GM10266 (cell line): ENCODE results near the gene MYO9B.

Source experiments
- DNase-seq: peaks from one replicate; pipeline ENCODE4 v3.0.0; 2012; ENCODE audit errors: extremely low spot score
- TF ChIP-seq, protein P1 (sequence below): IDR thresholded peaks from 2 replicates; pipeline ENCODE4 v1.5.1; 2012; ENCODE audit warnings: mild to moderate bottlenecking, low read depth; ENCODE audit not compliant: control insufficient read depth, insufficient read depth; ENCODE audit errors: missing control alignments

Gene MYO9B

DNA sequence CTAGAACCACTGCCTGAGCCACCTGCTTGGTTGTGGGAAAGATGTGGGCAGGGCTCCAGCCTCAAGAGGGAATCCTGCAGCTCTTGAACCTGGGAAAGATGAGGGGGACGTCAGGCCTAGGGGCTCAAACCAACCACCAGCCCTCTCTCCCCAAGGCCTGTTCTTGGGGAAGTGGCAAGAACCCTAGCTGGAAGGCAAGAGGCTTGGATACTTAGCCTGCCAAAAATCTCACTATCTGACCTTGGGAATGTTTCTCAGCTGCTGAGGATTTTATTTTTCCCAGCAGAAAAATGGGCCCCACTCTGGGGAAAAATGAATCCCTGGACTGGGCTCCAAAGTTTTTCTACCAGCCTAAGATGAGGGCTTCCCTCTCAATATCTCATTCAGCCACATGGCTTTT lies 184.4 kb downstream of the MYO9B start:
- DNase-seq, result no peak
- TF ChIP-seq, protein P1, sequence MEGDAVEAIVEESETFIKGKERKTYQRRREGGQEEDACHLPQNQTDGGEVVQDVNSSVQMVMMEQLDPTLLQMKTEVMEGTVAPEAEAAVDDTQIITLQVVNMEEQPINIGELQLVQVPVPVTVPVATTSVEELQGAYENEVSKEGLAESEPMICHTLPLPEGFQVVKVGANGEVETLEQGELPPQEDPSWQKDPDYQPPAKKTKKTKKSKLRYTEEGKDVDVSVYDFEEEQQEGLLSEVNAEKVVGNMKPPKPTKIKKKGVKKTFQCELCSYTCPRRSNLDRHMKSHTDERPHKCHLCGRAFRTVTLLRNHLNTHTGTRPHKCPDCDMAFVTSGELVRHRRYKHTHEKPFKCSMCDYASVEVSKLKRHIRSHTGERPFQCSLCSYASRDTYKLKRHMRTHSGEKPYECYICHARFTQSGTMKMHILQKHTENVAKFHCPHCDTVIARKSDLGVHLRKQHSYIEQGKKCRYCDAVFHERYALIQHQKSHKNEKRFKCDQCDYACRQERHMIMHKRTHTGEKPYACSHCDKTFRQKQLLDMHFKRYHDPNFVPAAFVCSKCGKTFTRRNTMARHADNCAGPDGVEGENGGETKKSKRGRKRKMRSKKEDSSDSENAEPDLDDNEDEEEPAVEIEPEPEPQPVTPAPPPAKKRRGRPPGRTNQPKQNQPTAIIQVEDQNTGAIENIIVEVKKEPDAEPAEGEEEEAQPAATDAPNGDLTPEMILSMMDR, result no peak

- TF ChIP-seq, protein P1, result peak; percentile 95
- peak; percentile 91 for DNase-seq
Observed at GRCh38 chr19:17260842-17261325, 185.3 kb downstream of the MYO9B start.

DNA sequence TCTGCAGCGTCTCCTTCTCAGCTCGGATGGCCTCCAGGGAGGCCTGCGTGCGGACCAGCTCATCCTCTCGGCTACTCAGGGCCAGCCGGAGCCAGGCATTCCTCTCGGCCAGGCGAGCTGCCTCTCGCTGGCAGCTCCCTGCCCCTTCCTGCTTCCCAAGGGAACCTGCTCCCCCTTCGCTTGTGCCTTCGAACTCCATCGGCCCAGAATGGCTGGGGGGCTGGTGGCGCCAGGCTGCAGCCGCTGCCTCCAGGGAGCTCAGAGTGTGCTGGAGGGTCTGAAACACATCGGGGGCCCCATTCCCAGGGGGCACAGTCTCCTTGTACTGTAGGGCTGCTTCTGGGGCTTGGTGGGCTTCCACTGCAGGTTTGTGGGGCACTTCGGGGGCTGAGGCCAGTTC lies 187.0 kb downstream of the MYO9B start:
- DNase-seq, result no peak
- TF ChIP-seq, protein P1, result no peak
